Neural crest cell (in vitro differentiated cells): ENCODE results near the gene OR2H1. TPM values are rescaled to one million over a fixed set of nuclear protein-coding genes. Genes with fewer than 3 reads are reported as not detected.

Source experiments
- DNase-seq: peaks from one replicate; pipeline ENCODE4 v3.0.0; 2021; ENCODE audit warnings: low read depth, mixed read lengths, low spot score
- H3K27ac Mint-ChIP-seq: one replicate; pipeline ENCODE4 v1.8.0; 2021; ENCODE audit warnings: mild to moderate bottlenecking, mixed read lengths; ENCODE audit not compliant: unreplicated experiment
- H3K27me3 Mint-ChIP-seq: 2 replicates; pipeline ENCODE4 v1.8.0; 2021; ENCODE audit warnings: low read depth, mild to moderate bottlenecking, mixed read lengths
- H3K36me3 Mint-ChIP-seq: 2 replicates; pipeline ENCODE4 v1.8.0; 2021; ENCODE audit warnings: low read depth, mild to moderate bottlenecking, mixed read lengths
- H3K4me1 Mint-ChIP-seq: 2 replicates; pipeline ENCODE4 v1.8.0; 2021; ENCODE audit warnings: mixed read lengths
- H3K4me3 Mint-ChIP-seq: one replicate; pipeline ENCODE4 v1.8.0; 2021; ENCODE audit warnings: mild to moderate bottlenecking, mixed read lengths
- H3K9me3 Mint-ChIP-seq: 2 replicates; pipeline ENCODE4 v1.8.0; 2021; ENCODE audit warnings: mixed read lengths
- CTCF ChIP-seq: fragments of 200-600 bp; sonication (generic); conservative IDR thresholded peaks from 2 replicates; pipeline ENCODE4 v1.5.0; 2021; ENCODE audit warnings: antibody characterized with exemption, mild to moderate bottlenecking
- total RNA-seq: library from RNA; stranded (reverse); gene quantifications from 2 replicates; pipeline ENCODE4 v1.2.1, GENCODE V29; 2021

OR2H1 gene
- total RNA-seq, 1 donor from 2014 or later = not detected

DNA sequence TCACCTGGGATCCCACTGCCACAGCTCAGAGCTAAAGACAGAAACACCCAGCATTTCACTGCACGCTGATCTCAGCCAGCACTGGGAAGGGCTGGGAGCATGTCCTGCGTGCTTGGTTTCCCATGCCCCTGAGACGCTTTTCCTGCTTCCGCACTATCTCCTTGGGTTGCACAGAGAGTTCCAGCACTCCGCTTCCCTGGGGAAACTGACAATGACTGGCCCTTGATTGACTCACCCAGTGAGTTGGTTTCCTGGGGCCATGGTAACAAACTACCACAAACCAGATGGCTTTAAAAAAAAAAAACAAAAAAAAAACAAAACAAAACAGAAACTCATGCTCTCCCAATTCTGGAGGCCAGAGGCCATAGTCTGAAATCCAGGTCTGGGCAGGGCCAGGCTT lies 45.6 kb downstream of the OR2H1 start:
- Mint-ChIP-seq H3K9me3 (no peaks in the 10 kb centered on the region), H3K4me3 (no peak overlapping the region), H3K27me3 (no peaks in the 10 kb centered on the region), H3K4me1 (no peaks in the 10 kb centered on the region), H3K27ac (no peak overlapping the region), H3K36me3 (no peaks in the 10 kb centered on the region)
- no peak for DNase-seq
- TF ChIP-seq CTCF = no peak

- no peak for DNase-seq
- TF ChIP-seq CTCF = no peak
- no peaks in the 10 kb centered on the region for H3K36me3 Mint-ChIP-seq
- no peaks in the 10 kb centered on the region for H3K9me3 Mint-ChIP-seq
- peaks cover 3% of the 10 kb centered on the region for H3K27me3 Mint-ChIP-seq
- H3K4me3 Mint-ChIP-seq = no peak overlapping the region
- H3K4me1 Mint-ChIP-seq = peaks cover 4% of the 10 kb centered on the region
- H3K27ac Mint-ChIP-seq = no peak overlapping the region
These were observed 48.0 kb downstream of the OR2H1 start for GRCh38 chr6:29504961-29505360.

DNA sequence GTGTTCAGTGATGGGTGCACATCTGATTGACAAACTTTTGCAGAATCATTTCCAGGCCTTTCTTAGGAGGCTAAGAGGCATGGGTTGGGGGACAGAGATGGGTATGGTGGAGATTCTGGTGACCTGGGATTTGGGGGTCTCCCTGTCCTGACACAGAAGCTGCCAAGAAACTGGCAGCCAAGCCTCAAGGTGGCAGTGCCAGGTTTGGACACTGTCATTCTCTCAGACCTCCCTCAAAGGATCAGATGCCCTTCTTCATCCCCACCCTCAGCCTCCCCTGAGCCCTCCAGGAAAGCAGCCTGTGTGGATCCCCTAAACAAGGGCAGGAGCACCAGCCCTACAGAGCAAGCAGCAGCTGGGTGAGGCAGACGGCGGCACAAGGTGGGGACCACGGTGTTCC lies 48.9 kb downstream of the OR2H1 start:
- DNase-seq = no peak
- TF ChIP-seq CTCF = no peak
- no peak overlapping the region for H3K27ac Mint-ChIP-seq

GRCh38 chr6:29506446-29507067 lies 49.6 kb downstream of the OR2H1 start:
- peaks cover 14% of the 10 kb centered on the region for H3K4me1 Mint-ChIP-seq
- peaks cover 5% of the 10 kb centered on the region for H3K27me3 Mint-ChIP-seq
- no peak for DNase-seq
- H3K27ac Mint-ChIP-seq = no peak overlapping the region
- no peaks in the 10 kb centered on the region for H3K36me3 Mint-ChIP-seq
- no peak overlapping the region for H3K4me3 Mint-ChIP-seq
- TF ChIP-seq CTCF = no peak
- H3K9me3 Mint-ChIP-seq = no peaks in the 10 kb centered on the region

More for the DNA sequence above, 48.9 kb downstream of the OR2H1 start:
- Mint-ChIP-seq H3K4me1 (peaks cover 13% of the 10 kb centered on the region), H3K36me3 (no peaks in the 10 kb centered on the region), H3K4me3 (no peak overlapping the region), H3K27me3 (peaks cover 4% of the 10 kb centered on the region), H3K9me3 (no peaks in the 10 kb centered on the region)

- DNase-seq = no peak
- no peak for TF ChIP-seq CTCF
- Mint-ChIP-seq H3K27ac (no peak overlapping the region), H3K36me3 (no peaks in the 10 kb centered on the region), H3K4me3 (no peak overlapping the region), H3K27me3 (peaks cover 5% of the 10 kb centered on the region), H3K9me3 (no peaks in the 10 kb centered on the region), H3K4me1 (peaks cover 14% of the 10 kb centered on the region)
These were observed 50.4 kb downstream of the OR2H1 start for GRCh38 chr6:29507319-29507718.
